HEK293 (cell line): ENCODE data around the gene MAN2B1.
A peak's percentile ranks its signal among the peaks of the same experiment; 100 is the strongest.

ENCODE experiments used
- CTCF ChIA-PET: fragments of 350-600 bp; formaldehyde crosslinking; extraction: SDS; loops from one replicate; lab custom pipeline; 2021; ENCODE audit warnings: antibody characterized with exemption; lab: Yijun Ruan, JAX
- POLR2A ChIA-PET: fragments of 300-600 bp; formaldehyde crosslinking; extraction: SDS; loops from one replicate; lab custom pipeline; 2020; ENCODE audit warnings: antibody characterized with exemption, inconsistent platforms; lab: Yijun Ruan, JAX
- H3K27ac ChIP-seq: fragments of 200-500 bp; sonication (Bioruptor generic); 2 replicates; pipeline ENCODE4 v1.5.1; 2014; ENCODE audit warnings: low read depth, low read length, control low read depth, inconsistent platforms; ENCODE audit errors: extremely low read depth
- H3K36me3 ChIP-seq, 2 experiments: fragments of 200-500 bp in 1 of 2; sonication (Bioruptor generic) in 1 of 2; 1 replicate in 1 of 2; 2 replicates in 1 of 2; pipeline ENCODE4 v1.5.1; 2014 to 2017; ENCODE audit warnings: inconsistent platforms in 2 of 2, low read length in 2 of 2; ENCODE audit not compliant: control insufficient read depth in 2 of 2, insufficient read depth in 1 of 2
- H3K4me1 ChIP-seq: fragments of 200-500 bp; sonication (Bioruptor generic); 2 replicates; pipeline ENCODE4 v1.5.1; 2014; ENCODE audit warnings: mild to moderate bottlenecking, low read length, inconsistent platforms; ENCODE audit not compliant: control insufficient read depth, insufficient read depth
- H3K4me3 ChIP-seq: 2 replicates; pipeline ENCODE4 v1.5.1; 2011; ENCODE audit warnings: low read depth, mild to moderate bottlenecking, control low read depth, low read length, moderate library complexity
- H3K9me3 ChIP-seq: fragments of 200-500 bp; sonication (Bioruptor generic); 2 replicates; pipeline ENCODE4 v1.5.1; 2014; ENCODE audit warnings: low read depth, low read length, inconsistent platforms; ENCODE audit not compliant: control insufficient read depth, insufficient read depth
- ATF2 ChIP-seq: fragments of 450-650 bp; formaldehyde crosslinking; IDR thresholded peaks from 2 replicates; pipeline ENCODE4 v1.5.1; 2016; ENCODE audit warnings: missing biosample characterization, missing genetic modification characterization, low read depth
- CTCF ChIP-seq: fragments of 450-650 bp; formaldehyde crosslinking; IDR thresholded peaks from 2 replicates; pipeline ENCODE4 v1.5.1; 2016; ENCODE audit warnings: missing biosample characterization, missing genetic modification characterization
- EGR2 ChIP-seq: fragments of 450-650 bp; formaldehyde crosslinking; IDR thresholded peaks from 2 replicates; pipeline ENCODE4 v1.5.1; 2016; ENCODE audit warnings: low read depth, missing biosample characterization, missing genetic modification characterization
- GLIS1 ChIP-seq: fragments of 450-650 bp; formaldehyde crosslinking; IDR thresholded peaks from 2 replicates; pipeline ENCODE4 v1.5.1; 2016; ENCODE audit warnings: missing biosample characterization, missing genetic modification characterization
- GLIS2 ChIP-seq: fragments of 450-650 bp; formaldehyde crosslinking; IDR thresholded peaks from 2 replicates; pipeline ENCODE4 v1.5.1; 2016; ENCODE audit warnings: missing biosample characterization, missing genetic modification characterization
- KLF8 ChIP-seq: fragments of 450-650 bp; formaldehyde crosslinking; IDR thresholded peaks from 2 replicates; pipeline ENCODE4 v1.5.1; 2016; ENCODE audit warnings: missing biosample characterization, missing genetic modification characterization
- SP2 ChIP-seq: fragments of 450-650 bp; formaldehyde crosslinking; IDR thresholded peaks from 2 replicates; pipeline ENCODE4 v1.5.1; 2016; ENCODE audit warnings: missing biosample characterization, missing genetic modification characterization
- SP3 ChIP-seq: fragments of 450-650 bp; formaldehyde crosslinking; IDR thresholded peaks from 2 replicates; pipeline ENCODE4 v1.5.1; 2016; ENCODE audit warnings: missing biosample characterization, missing genetic modification characterization
- YY1 ChIP-seq: fragments of 450-650 bp; formaldehyde crosslinking; IDR thresholded peaks from 2 replicates; pipeline ENCODE4 v1.5.1; 2018; ENCODE audit warnings: missing biosample characterization, missing genetic modification characterization
- ZBTB1 ChIP-seq: fragments of 450-650 bp; formaldehyde crosslinking; IDR thresholded peaks from 2 replicates; pipeline ENCODE4 v1.5.1; 2016; ENCODE audit warnings: missing biosample characterization, missing genetic modification characterization
- ZBTB10 ChIP-seq: fragments of 450-650 bp; formaldehyde crosslinking; IDR thresholded peaks from 2 replicates; pipeline ENCODE4 v1.5.1; 2016; ENCODE audit warnings: missing biosample characterization, missing genetic modification characterization
- ZBTB17 ChIP-seq: fragments of 450-650 bp; formaldehyde crosslinking; IDR thresholded peaks from 2 replicates; pipeline ENCODE4 v1.5.1; 2016; ENCODE audit warnings: missing biosample characterization, missing genetic modification characterization
- ZFP37 ChIP-seq: fragments of 450-650 bp; formaldehyde crosslinking; IDR thresholded peaks from 2 replicates; pipeline ENCODE4 v1.5.1; 2016; ENCODE audit warnings: missing biosample characterization, missing genetic modification characterization
- ZFP41 ChIP-seq: fragments of 450-650 bp; formaldehyde crosslinking; IDR thresholded peaks from 2 replicates; pipeline ENCODE4 v1.5.1; 2016; ENCODE audit warnings: missing biosample characterization, missing genetic modification characterization, borderline replicate concordance
- ZIC2 ChIP-seq: fragments of 450-650 bp; formaldehyde crosslinking; IDR thresholded peaks from 2 replicates; pipeline ENCODE4 v1.5.1; 2016; ENCODE audit warnings: missing biosample characterization, missing genetic modification characterization
- ZNF146 ChIP-seq: fragments of 450-650 bp; formaldehyde crosslinking; IDR thresholded peaks from 2 replicates; pipeline ENCODE4 v1.5.1; 2016; ENCODE audit warnings: missing biosample characterization, missing genetic modification characterization
- ZNF2 ChIP-seq: fragments of 450-650 bp; formaldehyde crosslinking; IDR thresholded peaks from 2 replicates; pipeline ENCODE4 v1.5.1; 2016; ENCODE audit warnings: missing biosample characterization, missing genetic modification characterization
- ZNF366 ChIP-seq: fragments of 450-650 bp; formaldehyde crosslinking; conservative IDR thresholded peaks from 2 replicates; pipeline ENCODE4 v1.5.1; 2016; ENCODE audit warnings: missing biosample characterization, missing genetic modification characterization
- ZNF391 ChIP-seq: fragments of 450-650 bp; formaldehyde crosslinking; IDR thresholded peaks from 2 replicates; pipeline ENCODE4 v1.5.1; 2016; ENCODE audit warnings: low read depth, missing biosample characterization, missing genetic modification characterization, borderline replicate concordance
- ZNF404 ChIP-seq: fragments of 450-650 bp; formaldehyde crosslinking; IDR thresholded peaks from 2 replicates; pipeline ENCODE4 v1.5.1; 2017; ENCODE audit warnings: missing biosample characterization, missing genetic modification characterization
- ZNF449 ChIP-seq: fragments of 450-650 bp; formaldehyde crosslinking; IDR thresholded peaks from 2 replicates; pipeline ENCODE4 v1.5.1; 2017; ENCODE audit warnings: missing biosample characterization, mild to moderate bottlenecking, missing genetic modification characterization, moderate library complexity
- ZNF558 ChIP-seq: fragments of 450-650 bp; formaldehyde crosslinking; IDR thresholded peaks from 2 replicates; pipeline ENCODE4 v1.5.1; 2016; ENCODE audit warnings: missing biosample characterization, missing genetic modification characterization
- ZNF585B ChIP-seq: fragments of 450-650 bp; formaldehyde crosslinking; IDR thresholded peaks from 2 replicates; pipeline ENCODE4 v1.5.1; 2016; ENCODE audit warnings: missing biosample characterization, missing genetic modification characterization
- ZNF600 ChIP-seq: fragments of 450-650 bp; formaldehyde crosslinking; IDR thresholded peaks from 2 replicates; pipeline ENCODE4 v1.5.1; 2016; ENCODE audit warnings: missing biosample characterization, missing genetic modification characterization
- ZNF692 ChIP-seq: fragments of 450-650 bp; formaldehyde crosslinking; IDR thresholded peaks from 2 replicates; pipeline ENCODE4 v1.5.1; 2016; ENCODE audit warnings: missing biosample characterization, missing genetic modification characterization
- ZNF768 ChIP-seq: fragments of 450-650 bp; formaldehyde crosslinking; IDR thresholded peaks from 2 replicates; pipeline ENCODE4 v1.5.1; 2018; ENCODE audit warnings: missing biosample characterization, mild to moderate bottlenecking, missing genetic modification characterization
- TF ChIP-seq, protein P1 (sequence below): fragments of 450-650 bp; formaldehyde crosslinking; IDR thresholded peaks from 2 replicates; pipeline ENCODE4 v1.5.1; 2016; ENCODE audit warnings: missing biosample characterization, missing genetic modification characterization

The MAN2B1 gene

GRCh38 chr19:12676384-12676792 lies 9.8 kb upstream of the MAN2B1 start:
- Histone ChIP-seq H3K9me3 (no peaks in the 10 kb centered on the region), H3K36me3 (peaks cover 35 to 78% of the 10 kb centered on the region in 2 experiments; a peak in 2 of 3 replicates), H3K27ac (no peak overlapping the region), H3K4me1 (no peaks in the 10 kb centered on the region), H3K4me3 (no peak overlapping the region)
- ChIA-PET CTCF (interaction anchor here (0.6 to 1.2 kb wide), 11 partner anchors 14 to 753 kb away, joined by 3 to 16 read pairs (median 4); partner anchors contain the start of genes ZNF490 and ZNF791), POLR2A (interaction anchor here (0.9 to 1.2 kb wide), 3 partner anchors 16 to 204 kb away, joined by 3 read pairs; partner anchors contain the start of gene FBXW9)
- 0 out of 2 replicates have a peak, but pooled peaks have one; percentile 33 for TF ChIP-seq ZNF692 (tag by site-specific recombination)
- TF ChIP-seq ZBTB10 (tag by site-specific recombination), result no peak
- TF ChIP-seq ZNF768 (tag by site-specific recombination), result no peak
- no peak for TF ChIP-seq ZNF585B (tag by site-specific recombination)
- no peak for TF ChIP-seq ZNF391
- no peak for TF ChIP-seq ZNF146 (tag by site-specific recombination)
- TF ChIP-seq ZBTB1, result no peak
- no peak for TF ChIP-seq ZNF558 (tag by site-specific recombination)
- peak; percentile 87 for TF ChIP-seq CTCF (tag by site-specific recombination)
- TF ChIP-seq ZNF600 (tag by site-specific recombination), result peak; percentile 78
- peak; percentile 12; the same call in 1 of the 2 replicates for TF ChIP-seq GLIS1 (tag by site-specific recombination)
- no peak for TF ChIP-seq ZNF449 (tag by site-specific recombination)
- no peak for TF ChIP-seq ZNF404 (tag by site-specific recombination)
- TF ChIP-seq EGR2 (tag by site-specific recombination), result no peak
- peak; percentile 56; the same call in 1 of the 2 replicates for TF ChIP-seq KLF8
- no peak for TF ChIP-seq SP2 (tag by site-specific recombination)
- TF ChIP-seq, protein P1, sequence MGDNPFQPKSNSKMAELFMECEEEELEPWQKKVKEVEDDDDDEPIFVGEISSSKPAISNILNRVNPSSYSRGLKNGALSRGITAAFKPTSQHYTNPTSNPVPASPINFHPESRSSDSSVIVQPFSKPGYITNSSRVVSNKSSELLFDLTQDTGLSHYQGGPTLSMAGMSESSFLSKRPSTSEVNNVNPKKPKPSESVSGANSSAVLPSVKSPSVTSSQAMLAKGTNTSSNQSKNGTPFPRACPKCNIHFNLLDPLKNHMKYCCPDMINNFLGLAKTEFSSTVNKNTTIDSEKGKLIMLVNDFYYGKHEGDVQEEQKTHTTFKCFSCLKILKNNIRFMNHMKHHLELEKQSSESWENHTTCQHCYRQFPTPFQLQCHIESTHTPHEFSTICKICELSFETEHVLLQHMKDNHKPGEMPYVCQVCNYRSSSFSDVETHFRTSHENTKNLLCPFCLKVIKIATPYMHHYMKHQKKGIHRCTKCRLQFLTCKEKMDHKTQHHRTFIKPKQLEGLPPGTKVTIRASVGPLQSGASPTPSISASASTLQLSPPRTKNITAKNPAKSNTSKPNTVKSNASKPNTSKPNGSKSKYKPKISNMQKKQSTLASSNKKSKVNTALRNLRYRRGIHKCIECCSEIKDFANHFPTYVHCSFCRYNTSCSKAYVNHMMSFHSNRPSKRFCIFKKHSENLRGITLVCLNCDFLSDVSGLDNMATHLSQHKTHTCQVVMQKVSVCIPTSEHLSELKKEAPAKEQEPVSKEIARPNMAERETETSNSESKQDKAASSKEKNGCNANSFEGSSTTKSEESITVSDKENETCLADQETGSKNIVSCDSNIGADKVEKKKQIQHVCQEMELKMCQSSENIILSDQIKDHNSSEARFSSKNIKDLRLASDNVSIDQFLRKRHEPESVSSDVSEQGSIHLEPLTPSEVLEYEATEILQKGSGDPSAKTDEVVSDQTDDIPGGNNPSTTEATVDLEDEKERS (tag by site-specific recombination), result no peak
- TF ChIP-seq ZBTB17 (tag by site-specific recombination), result 0 out of 2 replicates have a peak, but pooled peaks have one; percentile 12
- 0 out of 2 replicates have a peak, but pooled peaks have one; percentile 54 for TF ChIP-seq ZNF2 (tag by site-specific recombination)
- no peak for TF ChIP-seq ATF2
- peak; percentile 17; the same call in 1 of the 2 replicates for TF ChIP-seq GLIS2
- no peak for TF ChIP-seq ZNF366 (tag by site-specific recombination)
- TF ChIP-seq SP3 (tag by site-specific recombination), result 0 out of 2 replicates have a peak, but pooled peaks have one; percentile 13
- no peak for TF ChIP-seq YY1 (tag by site-specific recombination)
- TF ChIP-seq ZFP41 (tag by site-specific recombination), result no peak
- no peak for TF ChIP-seq ZFP37 (tag by site-specific recombination)
- TF ChIP-seq ZIC2 (tag by site-specific recombination), result peak; percentile 78
